Heart left ventricle (tissue), 13 donors: ENCODE measurements around the gene TP53.

ENCODE experiments used
- POLR2A ChIP-seq, 2 donors: fragments of 450-650 bp; IDR thresholded peaks; one replicate each; pipeline ENCODE4 v1.6.1; 2017; ENCODE audit warnings: antibody characterized with exemption in 2 of 2, mild to moderate bottlenecking in 2 of 2, moderate library complexity in 2 of 2
- TF ChIP-seq, protein P1 (sequence below), 12 donors: fragments of 200-600 bp; sonication (generic) in 4 of 12; IDR thresholded peaks; one replicate each; pipeline versions ENCODE4 v1.5.0 to v1.8.0; 2018 to 2022; ENCODE audit warnings: antibody characterized with exemption in 12 of 12, mild to moderate bottlenecking in 5 of 12
- donor health status: ischemic (EF 13 %, LVEDD 7.1; RV severe dilation, severe dysfunction).
- donor health status: DM: no; HTN: yes; CAD: no.
- donor health status: DM: no; HTN: no; CAD: no.
- donor health status: ischemic (EF 25% LVEDD 6.9; RV normal size, moderate dysfunction).
- donor health status: ischemic (EF 25% LVEDD 5.7; RV mildly dilated, moderate dysfunction).
- donor health status: ischemic (EF 35%, LVEDD 5.7; RV mildly dilated, moderate dysfunction).
- donor health status: nonischemic (EF 11% LVEDD 7.7; RV severe dilation, severe dysfunction).
- donor health status: DM: yes; HTN: yes; CAD: no.
- donor health status: PGD.
- donor health status: ischemic (EF 29% LVEDD 5.4; RV normal size, mild dysfunction).
- donor health status: nonischemic (EF 23%, LVEDD 6.1; RV moderate dilation, normal function).

- TF ChIP-seq POLR2A (IDR thresholded peaks at IDR 0.05), result no peak
- TF ChIP-seq, protein P1, sequence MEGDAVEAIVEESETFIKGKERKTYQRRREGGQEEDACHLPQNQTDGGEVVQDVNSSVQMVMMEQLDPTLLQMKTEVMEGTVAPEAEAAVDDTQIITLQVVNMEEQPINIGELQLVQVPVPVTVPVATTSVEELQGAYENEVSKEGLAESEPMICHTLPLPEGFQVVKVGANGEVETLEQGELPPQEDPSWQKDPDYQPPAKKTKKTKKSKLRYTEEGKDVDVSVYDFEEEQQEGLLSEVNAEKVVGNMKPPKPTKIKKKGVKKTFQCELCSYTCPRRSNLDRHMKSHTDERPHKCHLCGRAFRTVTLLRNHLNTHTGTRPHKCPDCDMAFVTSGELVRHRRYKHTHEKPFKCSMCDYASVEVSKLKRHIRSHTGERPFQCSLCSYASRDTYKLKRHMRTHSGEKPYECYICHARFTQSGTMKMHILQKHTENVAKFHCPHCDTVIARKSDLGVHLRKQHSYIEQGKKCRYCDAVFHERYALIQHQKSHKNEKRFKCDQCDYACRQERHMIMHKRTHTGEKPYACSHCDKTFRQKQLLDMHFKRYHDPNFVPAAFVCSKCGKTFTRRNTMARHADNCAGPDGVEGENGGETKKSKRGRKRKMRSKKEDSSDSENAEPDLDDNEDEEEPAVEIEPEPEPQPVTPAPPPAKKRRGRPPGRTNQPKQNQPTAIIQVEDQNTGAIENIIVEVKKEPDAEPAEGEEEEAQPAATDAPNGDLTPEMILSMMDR (IDR thresholded peaks at IDR 0.05), result peak in 7 of 12 donors; percentile 11 to 38 (median 24)
These were observed 14.1 kb downstream of the TP53 start for GRCh38 chr17:7673239-7673638.
